ENCODE data around the gene MPHOSPH8. TPM values are rescaled to one million over a fixed set of nuclear protein-coding genes. Genes with fewer than 3 reads are reported as not detected.
"Not testable (repeated sequence)": the region's sequence is repeated elsewhere in the genome, so short reads cannot be mapped to it uniquely, and the experiment has no call there.

Gene MPHOSPH8
- total RNA-seq, 1 donor from 2014 or later, result 29.5 TPM

GRCh38 chr13:19680751-19681150, 47.3 kb downstream of the MPHOSPH8 start:
- peak overlapping the region; percentile 78 for H3K27ac Mint-ChIP-seq
- no peak for TF ChIP-seq CTCF (IDR thresholded peaks at IDR 0.05; ENCODE audit: unreplicated experiment)
- no peaks in the 10 kb centered on the region for H3K27me3 Mint-ChIP-seq

GRCh38 chr13:19681517-19681916, 48.1 kb downstream of the MPHOSPH8 start:
- H3K9me3 Mint-ChIP-seq (ENCODE audit: low read depth), result no peaks in the 10 kb centered on the region
- H3K4me3 Mint-ChIP-seq (ENCODE audit: low read depth), result no peak overlapping the region
- no peaks in the 10 kb centered on the region for H3K27me3 Mint-ChIP-seq
- DNase-seq (ENCODE audit: low spot score, unreplicated experiment), result no peak
- H3K4me1 Mint-ChIP-seq (ENCODE audit: low read depth), result peaks cover 15% of the 10 kb centered on the region
- peaks cover 2% of the 10 kb centered on the region for H3K36me3 Mint-ChIP-seq (ENCODE audit: insufficient read depth)
- H3K27ac Mint-ChIP-seq, result no peak overlapping the region
- no peak for TF ChIP-seq CTCF (IDR thresholded peaks at IDR 0.05; ENCODE audit: unreplicated experiment)

More at GRCh38 chr13:19680751-19681150, 47.3 kb downstream of the MPHOSPH8 start:
- no peak for DNase-seq (ENCODE audit: low spot score, unreplicated experiment)
- Mint-ChIP-seq H3K4me1 (ENCODE audit: low read depth) (peaks cover 11% of the 10 kb centered on the region), H3K9me3 (ENCODE audit: low read depth) (no peaks in the 10 kb centered on the region), H3K36me3 (ENCODE audit: insufficient read depth) (peaks cover 2% of the 10 kb centered on the region), H3K4me3 (ENCODE audit: low read depth) (no peak overlapping the region)

DNA sequence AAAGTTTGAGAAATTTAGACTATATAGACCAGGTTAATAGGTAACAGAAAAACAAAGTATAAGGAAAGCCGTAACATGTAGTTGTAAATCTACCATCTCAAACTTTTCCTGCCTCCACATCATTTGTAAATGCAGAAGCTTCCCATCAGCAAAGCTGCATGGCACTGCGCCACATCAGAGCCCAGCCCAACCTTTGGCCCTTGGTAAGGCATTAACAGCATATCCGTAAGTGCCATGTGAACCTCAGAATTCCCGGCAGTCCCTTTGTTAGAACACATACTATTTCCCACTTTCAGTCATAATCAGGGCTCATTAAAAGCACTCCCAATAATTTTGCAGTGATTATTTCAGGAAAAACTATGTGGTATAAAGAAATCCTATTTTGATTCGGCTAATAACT, 51.6 kb downstream of the MPHOSPH8 start:
- Mint-ChIP-seq H3K9me3 (ENCODE audit: low read depth) (no peaks in the 10 kb centered on the region), H3K36me3 (ENCODE audit: insufficient read depth) (no peaks in the 10 kb centered on the region), H3K27me3 (no peaks in the 10 kb centered on the region), H3K4me1 (ENCODE audit: low read depth) (peaks cover 15% of the 10 kb centered on the region), H3K4me3 (ENCODE audit: low read depth) (no peak overlapping the region), H3K27ac (peak overlapping the region; percentile 86)
- DNase-seq (ENCODE audit: low spot score, unreplicated experiment), result no peak
- TF ChIP-seq CTCF (IDR thresholded peaks at IDR 0.05; ENCODE audit: unreplicated experiment), result no peak

GRCh38 chr13:19685437-19685836, 52.0 kb downstream of the MPHOSPH8 start:
- H3K4me3 Mint-ChIP-seq (ENCODE audit: low read depth), result no peak overlapping the region
- H3K9me3 Mint-ChIP-seq (ENCODE audit: low read depth), result no peaks in the 10 kb centered on the region
- H3K4me1 Mint-ChIP-seq (ENCODE audit: low read depth), result peaks cover 15% of the 10 kb centered on the region
- no peaks in the 10 kb centered on the region for H3K27me3 Mint-ChIP-seq
- H3K36me3 Mint-ChIP-seq (ENCODE audit: insufficient read depth), result no peaks in the 10 kb centered on the region
- no peak for DNase-seq (ENCODE audit: low spot score, unreplicated experiment)
- TF ChIP-seq CTCF (IDR thresholded peaks at IDR 0.05; ENCODE audit: unreplicated experiment), result no peak
- H3K27ac Mint-ChIP-seq, result peak overlapping the region; percentile 86

DNA sequence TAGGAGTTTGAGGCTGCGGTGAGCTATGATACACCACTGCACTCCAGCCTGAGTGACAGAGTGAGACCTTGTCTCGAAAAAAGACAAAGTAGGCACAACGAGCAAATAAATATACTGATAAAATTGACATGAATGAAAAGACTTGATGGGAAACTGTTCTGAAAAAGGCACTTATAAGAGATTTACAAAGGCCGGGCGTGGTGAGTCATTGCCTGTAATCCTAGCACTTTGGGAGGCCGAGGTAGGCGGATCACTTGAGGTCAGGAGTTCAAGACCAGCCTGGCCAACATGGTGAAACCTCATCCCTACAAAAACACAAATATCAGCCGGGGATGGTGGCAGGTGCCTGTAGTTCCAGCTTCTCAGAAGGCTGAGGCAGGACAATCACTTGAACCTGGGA, 58.0 kb downstream of the MPHOSPH8 start:
- H3K27me3 Mint-ChIP-seq; H3K4me3 Mint-ChIP-seq (ENCODE audit: low read depth); DNase-seq (ENCODE audit: low spot score, unreplicated experiment): not testable (repeated sequence)
- Mint-ChIP-seq H3K4me1 (ENCODE audit: low read depth) (peaks cover 12% of the 10 kb centered on the region), H3K36me3 (ENCODE audit: insufficient read depth) (peaks cover 22% of the 10 kb centered on the region), H3K9me3 (ENCODE audit: low read depth) (peaks cover 11% of the 10 kb centered on the region), H3K27ac (peak overlapping the region; percentile 82)

- no peak overlapping the region for H3K4me3 Mint-ChIP-seq (ENCODE audit: low read depth)
- no peak overlapping the region for H3K27ac Mint-ChIP-seq
These were observed 62.0 kb downstream of the MPHOSPH8 start for GRCh38 chr13:19695428-19695827.

More at GRCh38 chr13:19695428-19695827, 62.0 kb downstream of the MPHOSPH8 start:
- no peak for TF ChIP-seq CTCF (IDR thresholded peaks at IDR 0.05; ENCODE audit: unreplicated experiment)
- peaks cover 11% of the 10 kb centered on the region for H3K9me3 Mint-ChIP-seq (ENCODE audit: low read depth)
- H3K27me3 Mint-ChIP-seq, result no peaks in the 10 kb centered on the region
- peaks cover 22% of the 10 kb centered on the region for H3K36me3 Mint-ChIP-seq (ENCODE audit: insufficient read depth)
- no peak for DNase-seq (ENCODE audit: low spot score, unreplicated experiment)
- H3K4me1 Mint-ChIP-seq (ENCODE audit: low read depth), result peaks cover 12% of the 10 kb centered on the region
